ENCODE results near the gene UROC1. TPM values are rescaled to one million over a fixed set of nuclear protein-coding genes. Genes with fewer than 3 reads are reported as not detected.

The UROC1 gene
- total RNA-seq, 1 donor: not detected

DNA sequence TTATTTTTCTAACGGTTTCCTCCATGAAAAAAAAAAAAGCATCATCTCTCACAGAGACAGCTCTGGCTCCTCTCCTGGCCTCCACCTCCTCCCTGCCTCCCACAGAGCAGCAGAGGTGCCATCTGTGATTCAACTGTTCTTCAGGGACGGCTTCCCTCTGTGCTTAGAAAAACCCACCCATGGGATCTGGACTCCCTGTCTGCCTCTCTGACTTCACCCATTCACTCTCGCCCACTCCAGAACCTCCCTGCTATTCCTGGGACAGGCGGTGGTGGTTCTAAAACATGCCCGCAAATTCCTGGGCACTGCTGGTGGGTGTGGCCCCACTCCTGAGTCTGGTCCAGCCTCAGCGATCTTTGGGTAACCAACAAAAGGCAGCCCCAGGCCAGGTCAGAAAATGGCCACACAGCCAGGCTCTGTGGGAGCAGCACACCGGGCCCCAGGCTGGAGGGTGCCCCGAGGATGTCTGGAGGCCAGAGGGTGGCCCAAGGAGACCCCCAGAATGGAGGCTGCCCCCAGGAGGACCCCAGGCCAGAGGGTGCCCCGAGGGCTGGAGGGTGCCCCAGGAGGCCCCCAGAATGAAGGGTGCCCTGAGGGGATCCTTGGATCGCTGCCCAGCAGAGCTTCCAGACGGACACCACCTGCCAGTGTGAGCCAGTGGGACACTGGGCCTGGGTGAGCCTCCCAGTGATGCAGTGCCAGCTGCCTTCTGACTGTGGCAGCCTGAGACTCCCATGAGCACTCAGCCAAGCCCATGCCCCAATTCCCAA lies 3.7 kb upstream of the UROC1 start:
- peak; percentile 76 for DNase-seq (ENCODE audit: insufficient read length, low spot score, missing footprints)
- TF ChIP-seq, protein P1, sequence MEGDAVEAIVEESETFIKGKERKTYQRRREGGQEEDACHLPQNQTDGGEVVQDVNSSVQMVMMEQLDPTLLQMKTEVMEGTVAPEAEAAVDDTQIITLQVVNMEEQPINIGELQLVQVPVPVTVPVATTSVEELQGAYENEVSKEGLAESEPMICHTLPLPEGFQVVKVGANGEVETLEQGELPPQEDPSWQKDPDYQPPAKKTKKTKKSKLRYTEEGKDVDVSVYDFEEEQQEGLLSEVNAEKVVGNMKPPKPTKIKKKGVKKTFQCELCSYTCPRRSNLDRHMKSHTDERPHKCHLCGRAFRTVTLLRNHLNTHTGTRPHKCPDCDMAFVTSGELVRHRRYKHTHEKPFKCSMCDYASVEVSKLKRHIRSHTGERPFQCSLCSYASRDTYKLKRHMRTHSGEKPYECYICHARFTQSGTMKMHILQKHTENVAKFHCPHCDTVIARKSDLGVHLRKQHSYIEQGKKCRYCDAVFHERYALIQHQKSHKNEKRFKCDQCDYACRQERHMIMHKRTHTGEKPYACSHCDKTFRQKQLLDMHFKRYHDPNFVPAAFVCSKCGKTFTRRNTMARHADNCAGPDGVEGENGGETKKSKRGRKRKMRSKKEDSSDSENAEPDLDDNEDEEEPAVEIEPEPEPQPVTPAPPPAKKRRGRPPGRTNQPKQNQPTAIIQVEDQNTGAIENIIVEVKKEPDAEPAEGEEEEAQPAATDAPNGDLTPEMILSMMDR (IDR thresholded peaks at IDR 0.05; ENCODE audit: extremely low read depth, low read depth, low read length): no peak

GRCh38 chr3:126519506-126520455 lies 2.2 kb upstream of the UROC1 start:
- TF ChIP-seq, protein P1 (IDR thresholded peaks at IDR 0.05; ENCODE audit: extremely low read depth, low read depth, low read length): no peak
- no peak overlapping the region for H3K4me3 ChIP-seq (ENCODE audit: insufficient read depth, low read length)

More for the DNA sequence above, 3.7 kb upstream of the UROC1 start:
- no peaks in the 10 kb centered on the region for H3K9me3 ChIP-seq (ENCODE audit: low read depth, low read length)
- no peaks in the 10 kb centered on the region for H3K79me2 ChIP-seq (ENCODE audit: insufficient read depth, low read length)
- H3K27me3 ChIP-seq (ENCODE audit: insufficient read depth, low read length): peaks cover 24% of the 10 kb centered on the region
- H3K4me2 ChIP-seq (ENCODE audit: insufficient read depth, low read length): no peak overlapping the region
- H3K4me3 ChIP-seq (ENCODE audit: insufficient read depth, low read length): no peak overlapping the region
- H3K36me3 ChIP-seq (ENCODE audit: insufficient read depth, low read length): no peaks in the 10 kb centered on the region
- no peak overlapping the region for H2AFZ ChIP-seq (ENCODE audit: low read length)
- no peaks in the 10 kb centered on the region for H4K20me1 ChIP-seq (ENCODE audit: insufficient read depth, low read length)
- no peaks in the 10 kb centered on the region for H3K4me1 ChIP-seq (ENCODE audit: insufficient read depth, low read length)
- no peak overlapping the region for H3K27ac ChIP-seq (ENCODE audit: low read depth, low read length)

DNA sequence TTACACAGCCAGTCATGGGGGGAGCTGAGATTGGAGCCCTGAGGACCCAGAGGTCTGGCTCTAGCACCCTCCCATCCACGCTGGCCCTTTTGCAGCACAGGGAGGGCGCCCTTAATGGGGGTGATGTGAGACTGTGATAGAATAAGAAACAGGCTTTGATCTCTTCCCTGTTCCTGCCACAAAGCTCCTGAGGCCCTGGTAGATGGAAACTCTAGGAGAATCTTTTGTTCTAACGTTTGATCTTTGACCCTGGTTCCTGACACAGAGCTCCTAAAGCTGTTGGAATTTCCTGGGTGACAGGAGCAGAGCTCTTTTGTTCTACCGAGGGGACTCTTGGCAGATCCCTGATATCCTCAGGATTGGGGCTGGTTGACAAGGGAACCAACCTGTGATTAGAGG lies 1.2 kb upstream of the UROC1 start:
- H3K4me1 ChIP-seq (ENCODE audit: insufficient read depth, low read length): no peaks in the 10 kb centered on the region
- H3K4me3 ChIP-seq (ENCODE audit: insufficient read depth, low read length): no peak overlapping the region
- TF ChIP-seq, protein P1 (IDR thresholded peaks at IDR 0.05; ENCODE audit: extremely low read depth, low read depth, low read length): no peak
- H3K4me2 ChIP-seq (ENCODE audit: insufficient read depth, low read length): no peak overlapping the region
- H4K20me1 ChIP-seq (ENCODE audit: insufficient read depth, low read length): no peaks in the 10 kb centered on the region
- H3K27me3 ChIP-seq (ENCODE audit: insufficient read depth, low read length): peaks cover 22% of the 10 kb centered on the region
- peak; percentile 51 for DNase-seq (ENCODE audit: insufficient read length, low spot score, missing footprints)
- no peaks in the 10 kb centered on the region for H3K79me2 ChIP-seq (ENCODE audit: insufficient read depth, low read length)
- H3K27ac ChIP-seq (ENCODE audit: low read depth, low read length): no peak overlapping the region
- H2AFZ ChIP-seq (ENCODE audit: low read length): no peak overlapping the region
- no peaks in the 10 kb centered on the region for H3K9me3 ChIP-seq (ENCODE audit: low read depth, low read length)
- no peaks in the 10 kb centered on the region for H3K36me3 ChIP-seq (ENCODE audit: insufficient read depth, low read length)

More at GRCh38 chr3:126519506-126520455, 2.2 kb upstream of the UROC1 start:
- Histone ChIP-seq H3K9me3 (ENCODE audit: low read depth, low read length) (no peaks in the 10 kb centered on the region), H3K4me1 (ENCODE audit: insufficient read depth, low read length) (no peaks in the 10 kb centered on the region), H3K36me3 (ENCODE audit: insufficient read depth, low read length) (no peaks in the 10 kb centered on the region), H2AFZ (ENCODE audit: low read length) (no peak overlapping the region), H3K4me2 (ENCODE audit: insufficient read depth, low read length) (no peak overlapping the region), H3K27ac (ENCODE audit: low read depth, low read length) (no peak overlapping the region), H4K20me1 (ENCODE audit: insufficient read depth, low read length) (no peaks in the 10 kb centered on the region), H3K27me3 (ENCODE audit: insufficient read depth, low read length) (peaks cover 24% of the 10 kb centered on the region), H3K79me2 (ENCODE audit: insufficient read depth, low read length) (no peaks in the 10 kb centered on the region)
- DNase-seq (ENCODE audit: insufficient read length, low spot score, missing footprints): peak; percentile 60
